ENCODE data around the gene PPEF2.

Gene PPEF2

GRCh38 chr4:75902352-75902751 is at the start of gene PPEF2:
Gene PPEF2, minus strand, starts transcription at chr4:75902452. Its CDS starts 6,127 bp downstream, at chr4:75896325.
- no peak for TF ChIP-seq CTCF (conservative IDR thresholded peaks at IDR 0.05; ENCODE audit: low read depth, low read length)
- no peak within 1 kb of the TSS for H3K4me3 ChIP-seq (ENCODE audit: low read length)
- no peak for DNase-seq (ENCODE audit: low read depth)

DNA sequence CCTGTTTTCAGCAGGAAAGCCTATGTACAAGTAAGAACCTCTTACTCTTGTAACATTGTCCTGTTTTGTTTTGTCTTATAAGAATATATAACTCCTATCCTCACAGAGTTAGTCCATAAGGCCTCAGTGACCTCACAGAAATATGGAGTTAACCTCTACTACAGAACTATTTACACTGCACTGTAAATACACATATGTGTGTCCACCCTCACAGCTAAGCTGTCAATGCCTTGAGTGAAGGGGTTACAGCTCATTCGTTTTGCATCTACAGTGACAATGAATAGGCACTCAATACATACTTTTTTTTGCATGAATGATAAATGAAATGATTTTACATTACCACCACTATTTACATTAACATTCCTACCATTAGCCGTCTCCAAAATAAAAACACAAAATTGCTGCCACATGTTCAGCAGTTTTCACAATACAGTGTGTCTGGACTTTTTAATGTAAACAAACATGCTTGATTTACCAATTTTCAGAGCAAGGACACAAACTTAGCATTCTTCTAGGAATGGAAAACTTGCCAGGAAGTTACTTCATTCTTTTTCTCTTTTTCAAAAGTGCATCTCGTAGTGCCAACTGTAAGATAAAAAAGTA is 48.1 kb upstream of the PPEF2 start:
- no peak overlapping the region for H3K4me3 ChIP-seq (ENCODE audit: low read length)
- no peak for DNase-seq (ENCODE audit: low read depth)
- no peak for TF ChIP-seq CTCF (conservative IDR thresholded peaks at IDR 0.05; ENCODE audit: low read depth, low read length)

- no peak overlapping the region for H3K4me3 ChIP-seq (ENCODE audit: low read length)
- no peak for DNase-seq (ENCODE audit: low read depth)
- no peak for TF ChIP-seq CTCF (conservative IDR thresholded peaks at IDR 0.05; ENCODE audit: low read depth, low read length)
Measured at GRCh38 chr4:75948822-75949444, 46.7 kb upstream of the PPEF2 start.

DNA sequence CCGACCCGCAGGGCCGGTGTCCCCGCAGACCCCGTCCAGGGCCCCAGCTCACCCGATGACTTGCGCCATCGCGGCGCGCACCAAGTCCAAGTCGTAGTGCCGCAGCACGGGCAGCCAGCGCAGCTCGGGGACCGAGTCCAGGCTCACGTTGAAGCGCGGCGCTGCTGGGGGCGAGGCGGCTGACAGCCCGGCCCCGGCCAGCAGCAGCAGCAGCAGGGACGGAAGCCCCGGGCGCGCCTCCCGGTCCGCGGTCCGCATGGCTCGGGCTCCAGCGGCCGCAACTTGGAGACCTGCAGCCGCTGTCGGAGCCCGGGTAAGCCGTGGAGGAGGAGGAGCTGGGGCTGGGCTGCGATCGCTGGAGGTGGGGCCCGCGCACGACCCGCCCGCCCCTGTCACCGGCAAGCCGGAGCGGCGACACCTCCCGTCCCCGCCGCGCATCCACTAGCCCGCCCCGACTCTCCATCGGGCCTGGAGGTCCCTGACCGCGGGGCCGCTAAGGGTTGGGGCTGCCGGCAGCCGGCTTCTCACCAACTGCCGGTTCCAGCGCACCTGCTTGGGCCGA is 38.5 kb upstream of the PPEF2 start, which contains the start of gene NAAA:
NAAA (minus strand) TSS at position 322 of the 562 bp plus-strand sequence; CDS start at position 258, 64 bp downstream.
- H3K4me3 ChIP-seq (ENCODE audit: low read length), result peak within 1 kb of the TSS; percentile 78
- TF ChIP-seq CTCF (conservative IDR thresholded peaks at IDR 0.05; ENCODE audit: low read depth, low read length), result no peak
- DNase-seq (ENCODE audit: low read depth), result peak; percentile 4

DNA sequence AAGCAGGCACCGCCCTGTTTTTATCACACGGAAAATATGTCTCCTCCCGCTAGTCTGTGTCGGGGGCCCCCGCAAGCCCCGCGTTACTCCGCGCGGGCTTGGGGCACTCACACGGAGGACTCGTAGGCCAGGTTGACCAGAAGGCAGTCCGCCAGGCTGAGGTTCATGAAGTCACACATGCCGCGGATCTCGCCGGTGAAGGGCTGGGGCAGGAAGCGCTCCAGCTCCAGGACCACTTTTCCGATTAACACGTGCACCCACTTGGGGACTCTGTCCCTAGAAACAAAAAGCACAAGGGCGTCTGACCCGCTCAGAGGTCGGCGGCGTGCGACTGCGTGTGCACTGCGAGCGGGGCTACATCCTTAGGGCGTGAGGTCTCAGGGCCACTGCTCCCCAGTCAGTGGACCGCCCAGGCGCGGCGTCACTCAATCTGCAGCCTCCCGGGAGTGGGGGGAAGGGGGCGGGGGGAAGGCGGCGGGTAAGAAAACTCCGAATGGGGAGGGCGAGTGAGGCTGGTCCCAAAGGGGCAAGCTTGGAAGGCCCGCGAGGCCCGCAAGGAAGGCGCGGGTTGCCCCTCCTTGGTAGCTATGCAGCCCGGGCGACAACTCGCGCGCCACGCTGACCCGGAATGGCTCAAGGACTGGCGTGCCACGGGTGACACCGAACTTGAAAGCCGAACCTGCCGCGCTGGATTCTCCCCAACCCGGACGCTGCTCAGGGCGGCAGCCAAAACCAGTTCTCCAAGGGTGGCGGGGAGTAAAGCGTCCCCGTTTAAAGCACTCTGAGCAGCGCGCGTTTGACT is 37.8 kb upstream of the PPEF2 start:
- TF ChIP-seq CTCF (conservative IDR thresholded peaks at IDR 0.05; ENCODE audit: low read depth, low read length), result no peak
- DNase-seq (ENCODE audit: low read depth), result peak; percentile 2
- H3K4me3 ChIP-seq (ENCODE audit: low read length), result peak overlapping the region; percentile 78

- no peak for DNase-seq (ENCODE audit: low read depth)
- H3K4me3 ChIP-seq (ENCODE audit: low read length), result no peak overlapping the region
- TF ChIP-seq CTCF (conservative IDR thresholded peaks at IDR 0.05; ENCODE audit: low read depth, low read length), result no peak
Measured at GRCh38 chr4:75935628-75936027, 33.4 kb upstream of the PPEF2 start.

Data from retinal pigment epithelial cell (primary cell).